ENCODE measurements around the gene PDE2A.

DNA sequence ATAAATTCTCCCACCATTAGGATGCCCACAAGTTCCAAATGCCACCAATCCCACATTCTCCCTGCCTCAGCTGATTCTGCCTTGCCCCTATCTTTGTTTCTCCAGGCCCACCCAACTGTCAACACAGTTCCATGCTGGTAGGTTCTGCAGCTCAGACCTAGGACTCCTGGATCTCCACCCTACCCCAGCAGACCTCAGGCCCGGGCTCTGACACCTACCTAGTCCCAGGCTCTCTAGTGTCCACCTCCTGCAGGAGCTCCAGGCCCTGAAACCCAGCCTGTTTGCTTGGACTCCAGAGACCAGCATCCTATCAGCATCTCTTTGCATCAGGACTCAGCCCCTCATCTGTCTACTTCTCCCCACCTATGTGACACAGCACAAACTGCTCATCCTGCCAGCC, 86.5 kb downstream of the PDE2A start:
- TF ChIP-seq, protein P1, sequence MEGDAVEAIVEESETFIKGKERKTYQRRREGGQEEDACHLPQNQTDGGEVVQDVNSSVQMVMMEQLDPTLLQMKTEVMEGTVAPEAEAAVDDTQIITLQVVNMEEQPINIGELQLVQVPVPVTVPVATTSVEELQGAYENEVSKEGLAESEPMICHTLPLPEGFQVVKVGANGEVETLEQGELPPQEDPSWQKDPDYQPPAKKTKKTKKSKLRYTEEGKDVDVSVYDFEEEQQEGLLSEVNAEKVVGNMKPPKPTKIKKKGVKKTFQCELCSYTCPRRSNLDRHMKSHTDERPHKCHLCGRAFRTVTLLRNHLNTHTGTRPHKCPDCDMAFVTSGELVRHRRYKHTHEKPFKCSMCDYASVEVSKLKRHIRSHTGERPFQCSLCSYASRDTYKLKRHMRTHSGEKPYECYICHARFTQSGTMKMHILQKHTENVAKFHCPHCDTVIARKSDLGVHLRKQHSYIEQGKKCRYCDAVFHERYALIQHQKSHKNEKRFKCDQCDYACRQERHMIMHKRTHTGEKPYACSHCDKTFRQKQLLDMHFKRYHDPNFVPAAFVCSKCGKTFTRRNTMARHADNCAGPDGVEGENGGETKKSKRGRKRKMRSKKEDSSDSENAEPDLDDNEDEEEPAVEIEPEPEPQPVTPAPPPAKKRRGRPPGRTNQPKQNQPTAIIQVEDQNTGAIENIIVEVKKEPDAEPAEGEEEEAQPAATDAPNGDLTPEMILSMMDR (IDR thresholded peaks at IDR 0.05) = no peak
- no peak for TF ChIP-seq POLR2A (IDR thresholded peaks at IDR 0.05)

All from lower leg skin (tissue), 3 donors.